ENCODE measurements around the gene TRIP10. TPM values are rescaled to one million over a fixed set of nuclear protein-coding genes. Genes with fewer than 3 reads are reported as not detected.

Gene TRIP10
- polyA plus RNA-seq, 1 experiment = 51.5 TPM

GRCh38 chr19:6711605-6712004, 27.9 kb upstream of the TRIP10 start:
- Histone ChIP-seq H3K27me3 (ENCODE audit: control insufficient read depth, insufficient read depth, low read length) (peaks cover 2% of the 10 kb centered on the region; the same call in 1 of the 2 replicates), H3K4me3 (ENCODE audit: low read depth, low read length) (no peak overlapping the region), H3K36me3 (ENCODE audit: control insufficient read depth, insufficient read depth, low read length) (no peaks in the 10 kb centered on the region)
- DNase-seq (ENCODE audit: low read depth) = no peak
- TF ChIP-seq, protein P1, sequence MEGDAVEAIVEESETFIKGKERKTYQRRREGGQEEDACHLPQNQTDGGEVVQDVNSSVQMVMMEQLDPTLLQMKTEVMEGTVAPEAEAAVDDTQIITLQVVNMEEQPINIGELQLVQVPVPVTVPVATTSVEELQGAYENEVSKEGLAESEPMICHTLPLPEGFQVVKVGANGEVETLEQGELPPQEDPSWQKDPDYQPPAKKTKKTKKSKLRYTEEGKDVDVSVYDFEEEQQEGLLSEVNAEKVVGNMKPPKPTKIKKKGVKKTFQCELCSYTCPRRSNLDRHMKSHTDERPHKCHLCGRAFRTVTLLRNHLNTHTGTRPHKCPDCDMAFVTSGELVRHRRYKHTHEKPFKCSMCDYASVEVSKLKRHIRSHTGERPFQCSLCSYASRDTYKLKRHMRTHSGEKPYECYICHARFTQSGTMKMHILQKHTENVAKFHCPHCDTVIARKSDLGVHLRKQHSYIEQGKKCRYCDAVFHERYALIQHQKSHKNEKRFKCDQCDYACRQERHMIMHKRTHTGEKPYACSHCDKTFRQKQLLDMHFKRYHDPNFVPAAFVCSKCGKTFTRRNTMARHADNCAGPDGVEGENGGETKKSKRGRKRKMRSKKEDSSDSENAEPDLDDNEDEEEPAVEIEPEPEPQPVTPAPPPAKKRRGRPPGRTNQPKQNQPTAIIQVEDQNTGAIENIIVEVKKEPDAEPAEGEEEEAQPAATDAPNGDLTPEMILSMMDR (IDR thresholded peaks at IDR 0.05; ENCODE audit: insufficient read depth, low read depth, low read length) = no peak
- ChIA-PET CTCF (no interaction called here), POLR2A (no interaction called here)

DNA sequence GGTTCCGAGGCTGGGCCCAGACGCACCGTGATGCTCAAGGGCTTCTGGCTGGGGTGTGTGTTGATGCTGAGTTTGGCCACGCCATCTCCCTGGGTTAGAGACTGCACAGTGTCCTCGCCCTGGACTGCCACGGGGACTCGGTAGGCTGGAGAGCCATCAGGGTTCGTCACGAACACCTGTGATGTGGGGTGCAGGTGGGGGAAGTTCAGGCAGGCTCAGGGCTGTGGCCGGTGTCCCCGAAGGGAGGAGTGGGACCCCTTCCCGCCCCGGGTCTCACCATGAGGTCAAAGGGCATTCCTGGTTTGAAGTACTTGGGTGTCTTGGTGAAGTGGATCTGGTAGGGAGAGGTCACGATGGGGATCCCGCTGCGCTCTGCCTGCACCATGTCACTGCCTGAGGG, 27.2 kb upstream of the TRIP10 start:
- DNase-seq (ENCODE audit: low read depth) = no peak
- H3K4me3 ChIP-seq (ENCODE audit: low read depth, low read length) = no peak overlapping the region
- no peaks in the 10 kb centered on the region for H3K36me3 ChIP-seq (ENCODE audit: control insufficient read depth, insufficient read depth, low read length)
- ChIA-PET POLR2A (no interaction called here), CTCF (no interaction called here)
- peaks cover 2% of the 10 kb centered on the region; the same call in 1 of the 2 replicates for H3K27me3 ChIP-seq (ENCODE audit: control insufficient read depth, insufficient read depth, low read length)
- TF ChIP-seq, protein P1 (IDR thresholded peaks at IDR 0.05; ENCODE audit: insufficient read depth, low read depth, low read length) = no peak

GRCh38 chr19:6712692-6713670, 26.5 kb upstream of the TRIP10 start:
- H3K4me3 ChIP-seq (ENCODE audit: low read depth, low read length) = no peak overlapping the region
- no peaks in the 10 kb centered on the region for H3K36me3 ChIP-seq (ENCODE audit: control insufficient read depth, insufficient read depth, low read length)
- TF ChIP-seq, protein P1 (IDR thresholded peaks at IDR 0.05; ENCODE audit: insufficient read depth, low read depth, low read length) = no peak
- peaks cover 2% of the 10 kb centered on the region; the same call in 1 of the 2 replicates for H3K27me3 ChIP-seq (ENCODE audit: control insufficient read depth, insufficient read depth, low read length)
- no peak for DNase-seq (ENCODE audit: low read depth)
- ChIA-PET CTCF (no interaction called here), POLR2A (no interaction called here)

- TF ChIP-seq, protein P1 (IDR thresholded peaks at IDR 0.05; ENCODE audit: insufficient read depth, low read depth, low read length) = no peak
- ChIA-PET POLR2A (no interaction called here), CTCF (no interaction called here)
- H3K36me3 ChIP-seq (ENCODE audit: control insufficient read depth, insufficient read depth, low read length) = no peaks in the 10 kb centered on the region
- no peak for DNase-seq (ENCODE audit: low read depth)
- no peak overlapping the region for H3K4me3 ChIP-seq (ENCODE audit: low read depth, low read length)
- peaks cover 2% of the 10 kb centered on the region; the same call in 1 of the 2 replicates for H3K27me3 ChIP-seq (ENCODE audit: control insufficient read depth, insufficient read depth, low read length)
These were observed 25.4 kb upstream of the TRIP10 start for GRCh38 chr19:6713773-6714692.

All from BJ (cell line).